Measurements from ENCODE around the gene NDUFB2.

Gene NDUFB2

GRCh38 chr7:140650367-140650766, 46.1 kb upstream of the NDUFB2 start:
- peaks cover 11% of the 10 kb centered on the region for H3K4me1 ChIP-seq (ENCODE audit: control insufficient read depth, low read length)
- H3F3A ChIP-seq (ENCODE audit: control insufficient read depth, insufficient read depth) = peaks cover 5% of the 10 kb centered on the region; the same call in 1 of the 2 replicates
- H3K4me3 ChIP-seq (ENCODE audit: low read length) = no peak overlapping the region
- H3K9me2 ChIP-seq (replicated peaks; ENCODE audit: control insufficient read depth, low read length) = no peaks in the 10 kb centered on the region
- no peaks in the 10 kb centered on the region for H3K9me3 ChIP-seq (ENCODE audit: control insufficient read depth, insufficient read depth, low read length)
- no peak overlapping the region for H3K27ac ChIP-seq (ENCODE audit: low read depth, low read length)
- H4K20me1 ChIP-seq (ENCODE audit: control insufficient read depth, insufficient read depth, low read depth, low read length) = no peaks in the 10 kb centered on the region
- H3K79me2 ChIP-seq (ENCODE audit: control insufficient read depth, low read length) = no peaks in the 10 kb centered on the region
- H3K36me3 ChIP-seq (ENCODE audit: control insufficient read depth, low read length) = no peaks in the 10 kb centered on the region
- TF ChIP-seq CTCF (IDR thresholded peaks at IDR 0.05; ENCODE audit: low read depth, low read length, poor library complexity, severe bottlenecking) = no peak
- TF ChIP-seq EZH2phosphoT487 (IDR thresholded peaks at IDR 0.05; ENCODE audit: borderline replicate concordance, low read length) = no peak
- no peaks in the 10 kb centered on the region for H3K27me3 ChIP-seq (ENCODE audit: control insufficient read depth, low read length)
- H3K4me2 ChIP-seq (ENCODE audit: low read length) = no peak overlapping the region

GRCh38 chr7:140653319-140654108, 43.0 kb upstream of the NDUFB2 start:
- no peak overlapping the region for H3K4me3 ChIP-seq (ENCODE audit: low read length)
- H3K36me3 ChIP-seq (ENCODE audit: control insufficient read depth, low read length) = no peaks in the 10 kb centered on the region
- peaks cover 10% of the 10 kb centered on the region for H3K4me1 ChIP-seq (ENCODE audit: control insufficient read depth, low read length)
- no peak overlapping the region for H3K27ac ChIP-seq (ENCODE audit: low read depth, low read length)
- H3K4me2 ChIP-seq (ENCODE audit: low read length) = no peak overlapping the region
- H3K9me3 ChIP-seq (ENCODE audit: control insufficient read depth, insufficient read depth, low read length) = no peaks in the 10 kb centered on the region
- H3K79me2 ChIP-seq (ENCODE audit: control insufficient read depth, low read length) = no peaks in the 10 kb centered on the region
- H4K20me1 ChIP-seq (ENCODE audit: control insufficient read depth, insufficient read depth, low read depth, low read length) = no peaks in the 10 kb centered on the region
- no peaks in the 10 kb centered on the region for H3K9me2 ChIP-seq (replicated peaks; ENCODE audit: control insufficient read depth, low read length)
- peak; percentile 98 for TF ChIP-seq CTCF (IDR thresholded peaks at IDR 0.05; ENCODE audit: low read depth, low read length, poor library complexity, severe bottlenecking)
- TF ChIP-seq EZH2phosphoT487 (IDR thresholded peaks at IDR 0.05; ENCODE audit: borderline replicate concordance, low read length) = no peak
- H3F3A ChIP-seq (ENCODE audit: control insufficient read depth, insufficient read depth) = no peaks in the 10 kb centered on the region
- H3K27me3 ChIP-seq (ENCODE audit: control insufficient read depth, low read length) = 0 out of 2 replicates have a peak, but pooled peaks cover 3% of the 10 kb centered on the region

- no peak for TF ChIP-seq CTCF (IDR thresholded peaks at IDR 0.05; ENCODE audit: low read depth, low read length, poor library complexity, severe bottlenecking)
- TF ChIP-seq EZH2phosphoT487 (IDR thresholded peaks at IDR 0.05; ENCODE audit: borderline replicate concordance, low read length) = no peak
These were observed 42.5 kb upstream of the NDUFB2 start for GRCh38 chr7:140654109-140654387.

More at GRCh38 chr7:140654109-140654387, 42.5 kb upstream of the NDUFB2 start:
- no peaks in the 10 kb centered on the region for H3K79me2 ChIP-seq (ENCODE audit: control insufficient read depth, low read length)
- no peak overlapping the region for H3K27ac ChIP-seq (ENCODE audit: low read depth, low read length)
- peaks cover 6% of the 10 kb centered on the region for H3K27me3 ChIP-seq (ENCODE audit: control insufficient read depth, low read length)
- H3K4me3 ChIP-seq (ENCODE audit: low read length) = no peak overlapping the region
- no peaks in the 10 kb centered on the region for H3K9me2 ChIP-seq (replicated peaks; ENCODE audit: control insufficient read depth, low read length)
- H3K4me2 ChIP-seq (ENCODE audit: low read length) = no peak overlapping the region
- no peaks in the 10 kb centered on the region for H3K36me3 ChIP-seq (ENCODE audit: control insufficient read depth, low read length)
- H3K9me3 ChIP-seq (ENCODE audit: control insufficient read depth, insufficient read depth, low read length) = no peaks in the 10 kb centered on the region
- peaks cover 10% of the 10 kb centered on the region for H3K4me1 ChIP-seq (ENCODE audit: control insufficient read depth, low read length)
- no peaks in the 10 kb centered on the region for H3F3A ChIP-seq (ENCODE audit: control insufficient read depth, insufficient read depth)
- H4K20me1 ChIP-seq (ENCODE audit: control insufficient read depth, insufficient read depth, low read depth, low read length) = no peaks in the 10 kb centered on the region
